DOHH2 (cell line): ENCODE results near the gene NPM1.
"Not testable (repeated sequence)": the region's sequence is repeated elsewhere in the genome, so short reads cannot be mapped to it uniquely, and the experiment has no call there.

Source experiments
- H3F3A ChIP-seq: fragments of 200-600 bp; sonication (generic), shearing (Covaris generic); 2 replicates; pipeline ENCODE4 v1.6.0; 2016; ENCODE audit warnings: antibody characterized with exemption, mild to moderate bottlenecking; ENCODE audit not compliant: control insufficient read depth, insufficient read depth
- H3K27ac ChIP-seq: fragments of 200-600 bp; sonication (generic); 2 replicates; pipeline ENCODE4 v1.5.1; 2014; ENCODE audit warnings: low read depth, mild to moderate bottlenecking, low read length, moderate library complexity
- H3K27me3 ChIP-seq: fragments of 200-600 bp; sonication (generic); 2 replicates; pipeline ENCODE4 v1.6.1; 2014; ENCODE audit warnings: mild to moderate bottlenecking, low read length, mixed read lengths; ENCODE audit not compliant: control insufficient read depth
- H3K36me3 ChIP-seq: fragments of 200-600 bp; sonication (generic); 2 replicates; pipeline ENCODE4 v1.6.1; 2014; ENCODE audit warnings: mild to moderate bottlenecking, low read length, moderate library complexity, mixed read lengths; ENCODE audit not compliant: control insufficient read depth
- H3K4me1 ChIP-seq: fragments of 200-600 bp; sonication (generic); 2 replicates; pipeline ENCODE4 v1.6.1; 2014; ENCODE audit warnings: mild to moderate bottlenecking, low read length, mixed read lengths; ENCODE audit not compliant: control insufficient read depth
- H3K4me2 ChIP-seq: fragments of 200-600 bp; sonication (generic); 2 replicates; pipeline ENCODE4 v1.6.0; 2014; ENCODE audit warnings: mild to moderate bottlenecking, low read length, moderate library complexity
- H3K4me3 ChIP-seq: fragments of 200-600 bp; sonication (generic); 2 replicates; pipeline ENCODE4 v1.5.1; 2014; ENCODE audit warnings: mild to moderate bottlenecking, low read length, mixed read lengths
- H3K79me2 ChIP-seq: fragments of 200-600 bp; sonication (generic); 2 replicates; pipeline ENCODE4 v1.6.1; 2014; ENCODE audit warnings: mild to moderate bottlenecking, low read length, mixed read lengths; ENCODE audit not compliant: control insufficient read depth
- H3K9me2 ChIP-seq: fragments of 200-600 bp; sonication (generic); replicated peaks from 2 replicates; pipeline ENCODE4 v1.6.1; 2014; ENCODE audit warnings: mild to moderate bottlenecking, low read length, mixed read lengths; ENCODE audit not compliant: control insufficient read depth
- H3K9me3 ChIP-seq: fragments of 200-600 bp; sonication (generic); 2 replicates; pipeline ENCODE4 v1.6.1; 2014; ENCODE audit warnings: antibody characterized with exemption, low read length, mixed read lengths; ENCODE audit not compliant: control insufficient read depth, insufficient read depth
- H4K20me1 ChIP-seq: fragments of 200-600 bp; sonication (generic); 2 replicates; pipeline ENCODE4 v1.6.0; 2014; ENCODE audit warnings: low read depth, mild to moderate bottlenecking, antibody characterized with exemption, low read length, moderate library complexity; ENCODE audit not compliant: control insufficient read depth, insufficient read depth
- EZH2phosphoT487 ChIP-seq: fragments of 200-600 bp; sonication (generic); IDR thresholded peaks from 2 replicates; pipeline ENCODE4 v1.6.1; 2017; ENCODE audit warnings: borderline replicate concordance, mild to moderate bottlenecking, antibody characterized with exemption, low read length, moderate library complexity, mixed read lengths
- TF ChIP-seq, protein P1 (sequence below): fragments of 200-600 bp; sonication (generic); IDR thresholded peaks from one replicate; pipeline ENCODE4 v1.5.1; 2014; ENCODE audit warnings: antibody characterized with exemption, mild to moderate bottlenecking, low read depth, low read length; ENCODE audit not compliant: poor library complexity, severe bottlenecking

Gene NPM1

GRCh38 chr5:171410181-171410580 lies 22.5 kb downstream of the NPM1 start:
- H3K27ac ChIP-seq, result no peak overlapping the region
- H3K4me2 ChIP-seq, result no peak overlapping the region
- H3K9me2 ChIP-seq, result no peaks in the 10 kb centered on the region
- H3F3A ChIP-seq, result peaks cover 94% of the 10 kb centered on the region
- peaks cover 81% of the 10 kb centered on the region for H3K36me3 ChIP-seq
- no peak for TF ChIP-seq EZH2phosphoT487
- TF ChIP-seq, protein P1, sequence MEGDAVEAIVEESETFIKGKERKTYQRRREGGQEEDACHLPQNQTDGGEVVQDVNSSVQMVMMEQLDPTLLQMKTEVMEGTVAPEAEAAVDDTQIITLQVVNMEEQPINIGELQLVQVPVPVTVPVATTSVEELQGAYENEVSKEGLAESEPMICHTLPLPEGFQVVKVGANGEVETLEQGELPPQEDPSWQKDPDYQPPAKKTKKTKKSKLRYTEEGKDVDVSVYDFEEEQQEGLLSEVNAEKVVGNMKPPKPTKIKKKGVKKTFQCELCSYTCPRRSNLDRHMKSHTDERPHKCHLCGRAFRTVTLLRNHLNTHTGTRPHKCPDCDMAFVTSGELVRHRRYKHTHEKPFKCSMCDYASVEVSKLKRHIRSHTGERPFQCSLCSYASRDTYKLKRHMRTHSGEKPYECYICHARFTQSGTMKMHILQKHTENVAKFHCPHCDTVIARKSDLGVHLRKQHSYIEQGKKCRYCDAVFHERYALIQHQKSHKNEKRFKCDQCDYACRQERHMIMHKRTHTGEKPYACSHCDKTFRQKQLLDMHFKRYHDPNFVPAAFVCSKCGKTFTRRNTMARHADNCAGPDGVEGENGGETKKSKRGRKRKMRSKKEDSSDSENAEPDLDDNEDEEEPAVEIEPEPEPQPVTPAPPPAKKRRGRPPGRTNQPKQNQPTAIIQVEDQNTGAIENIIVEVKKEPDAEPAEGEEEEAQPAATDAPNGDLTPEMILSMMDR, result no peak
- peaks cover 40% of the 10 kb centered on the region for H3K79me2 ChIP-seq
- H3K4me1 ChIP-seq, result no peaks in the 10 kb centered on the region
- H4K20me1 ChIP-seq, result peaks cover 67% of the 10 kb centered on the region
- H3K9me3 ChIP-seq, result no peaks in the 10 kb centered on the region
- H3K4me3 ChIP-seq, result no peak overlapping the region
- no peaks in the 10 kb centered on the region for H3K27me3 ChIP-seq

- Histone ChIP-seq H3K27ac (no peak overlapping the region), H3K9me2 (no peaks in the 10 kb centered on the region), H3K4me2 (no peak overlapping the region), H3K9me3 (no peaks in the 10 kb centered on the region), H3K27me3 (no peaks in the 10 kb centered on the region), H4K20me1 (peaks cover 47% of the 10 kb centered on the region), H3K36me3 (peaks cover 60% of the 10 kb centered on the region), H3F3A (peaks cover 94% of the 10 kb centered on the region), H3K4me3 (no peak overlapping the region), H3K79me2 (peaks cover 20% of the 10 kb centered on the region), H3K4me1 (no peaks in the 10 kb centered on the region)
- TF ChIP-seq EZH2phosphoT487, result no peak
- TF ChIP-seq, protein P1, result no peak
These were observed 24.5 kb downstream of the NPM1 start for GRCh38 chr5:171412186-171412585.

- Histone ChIP-seq H3K9me3 (no peaks in the 10 kb centered on the region), H3K36me3 (peaks cover 49% of the 10 kb centered on the region), H3K4me3 (no peak overlapping the region), H3K79me2 (peaks cover 9% of the 10 kb centered on the region), H3K9me2 (no peaks in the 10 kb centered on the region), H3K27me3 (no peaks in the 10 kb centered on the region), H4K20me1 (peaks cover 35% of the 10 kb centered on the region), H3K4me2 (no peak overlapping the region), H3F3A (peaks cover 93% of the 10 kb centered on the region), H3K4me1 (no peaks in the 10 kb centered on the region), H3K27ac (no peak overlapping the region)
- TF ChIP-seq EZH2phosphoT487, result no peak
- TF ChIP-seq, protein P1, result no peak
These were observed 25.7 kb downstream of the NPM1 start for GRCh38 chr5:171413153-171413910.

GRCh38 chr5:171413993-171414392 lies 26.3 kb downstream of the NPM1 start:
- peaks cover 86% of the 10 kb centered on the region for H3F3A ChIP-seq
- peaks cover 29% of the 10 kb centered on the region for H4K20me1 ChIP-seq
- H3K9me2 ChIP-seq, H3K9me3 ChIP-seq, H3K4me2 ChIP-seq, H3K4me3 ChIP-seq, H3K27ac ChIP-seq, H3K4me1 ChIP-seq, H3K79me2 ChIP-seq, H3K27me3 ChIP-seq: not testable (repeated sequence)
- peaks cover 42% of the 10 kb centered on the region for H3K36me3 ChIP-seq
